ENCODE measurements around the gene MYRF. TPM values are rescaled to one million over a fixed set of nuclear protein-coding genes. Genes with fewer than 3 reads are reported as not detected.

The MYRF gene
- total and polyA plus RNA-seq, 2 of the 13 experiments (the other 11 are each of a cell fraction or from before 2014, with no cell fraction given), result 10.2 to 25.9 TPM

DNA sequence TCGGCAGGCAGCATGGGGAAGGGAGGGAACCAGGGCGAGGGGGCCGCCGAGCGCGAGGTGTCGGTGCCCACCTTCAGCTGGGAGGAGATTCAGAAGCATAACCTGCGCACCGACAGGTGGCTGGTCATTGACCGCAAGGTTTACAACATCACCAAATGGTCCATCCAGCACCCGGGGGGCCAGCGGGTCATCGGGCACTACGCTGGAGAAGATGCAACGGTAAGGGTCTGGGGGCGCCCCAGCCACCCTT is 75.9 kb downstream of the MYRF start (continued):
- TF ChIP-seq, protein P1, sequence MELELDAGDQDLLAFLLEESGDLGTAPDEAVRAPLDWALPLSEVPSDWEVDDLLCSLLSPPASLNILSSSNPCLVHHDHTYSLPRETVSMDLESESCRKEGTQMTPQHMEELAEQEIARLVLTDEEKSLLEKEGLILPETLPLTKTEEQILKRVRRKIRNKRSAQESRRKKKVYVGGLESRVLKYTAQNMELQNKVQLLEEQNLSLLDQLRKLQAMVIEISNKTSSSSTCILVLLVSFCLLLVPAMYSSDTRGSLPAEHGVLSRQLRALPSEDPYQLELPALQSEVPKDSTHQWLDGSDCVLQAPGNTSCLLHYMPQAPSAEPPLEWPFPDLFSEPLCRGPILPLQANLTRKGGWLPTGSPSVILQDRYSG (CRISPR knock-in tag; IDR thresholded peaks at IDR 0.05), result no peak
- TF ChIP-seq KLF9 (CRISPR knock-in tag; IDR thresholded peaks at IDR 0.05; ENCODE audit: low read depth) (no peak), CAMTA2 (CRISPR knock-in tag; IDR thresholded peaks at IDR 0.05; ENCODE audit: borderline replicate concordance) (0 out of 2 replicates have a peak, but pooled peaks have one; percentile 75), HDAC1 (CRISPR knock-in tag; IDR thresholded peaks at IDR 0.05) (0 out of 2 replicates have a peak, but pooled peaks have one; percentile 29), MAZ (IDR thresholded peaks at IDR 0.05; ENCODE audit: borderline replicate concordance, low read depth, low read length) (no peak), MAZ (CRISPR knock-in tag; IDR thresholded peaks at IDR 0.05; ENCODE audit: low read depth) (peak; percentile 71), LBX2 (CRISPR knock-in tag; IDR thresholded peaks at IDR 0.05; ENCODE audit: borderline replicate concordance) (0 out of 2 replicates have a peak, but pooled peaks have one; percentile 19), MAF1 (CRISPR knock-in tag; IDR thresholded peaks at IDR 0.05; ENCODE audit: borderline replicate concordance) (no peak), EEA1 (CRISPR knock-in tag; IDR thresholded peaks at IDR 0.05; ENCODE audit: borderline replicate concordance) (0 out of 2 replicates have a peak, but pooled peaks have one; percentile 45), ZNF674 (CRISPR knock-in tag; IDR thresholded peaks at IDR 0.05; ENCODE audit: low read depth) (no peak), ZBTB7B (CRISPR knock-in tag; IDR thresholded peaks at IDR 0.05) (0 out of 2 replicates have a peak, but pooled peaks have one; percentile 11), ZNF788 (CRISPR knock-in tag; IDR thresholded peaks at IDR 0.05; ENCODE audit: borderline replicate concordance) (no peak), RXRA (CRISPR knock-in tag; IDR thresholded peaks at IDR 0.05) (0 out of 2 replicates have a peak, but pooled peaks have one; percentile 5), MEIS1 (CRISPR knock-in tag; IDR thresholded peaks at IDR 0.05; ENCODE audit: borderline replicate concordance) (no peak), ZNF605 (CRISPR knock-in tag; IDR thresholded peaks at IDR 0.05) (peak; percentile 41; the same call in 1 of the 2 replicates), ZSCAN31 (CRISPR knock-in tag; IDR thresholded peaks at IDR 0.05; ENCODE audit: low read depth) (peak; percentile 24; the same call in 1 of the 2 replicates), REPIN1 (CRISPR knock-in tag; IDR thresholded peaks at IDR 0.05; ENCODE audit: borderline replicate concordance, low read depth) (0 out of 2 replicates have a peak, but pooled peaks have one; percentile 7), ZNF234 (CRISPR knock-in tag; conservative IDR thresholded peaks at IDR 0.05) (0 out of 2 replicates have a peak, but pooled peaks have one; percentile 68), ZSCAN30 (CRISPR knock-in tag; IDR thresholded peaks at IDR 0.05) (no peak), AHR (CRISPR knock-in tag; IDR thresholded peaks at IDR 0.05) (0 out of 2 replicates have a peak, but pooled peaks have one; percentile 6), ZNF598 (CRISPR knock-in tag; IDR thresholded peaks at IDR 0.05; ENCODE audit: borderline replicate concordance) (0 out of 2 replicates have a peak, but pooled peaks have one; percentile 7), SP140L (CRISPR knock-in tag; IDR thresholded peaks at IDR 0.05; ENCODE audit: borderline replicate concordance) (0 out of 2 replicates have a peak, but pooled peaks have one; percentile 35), FOSL2 (CRISPR knock-in tag; IDR thresholded peaks at IDR 0.05) (no peak), ARNT2 (CRISPR knock-in tag; IDR thresholded peaks at IDR 0.05; ENCODE audit: low read depth) (no peak)
- TF ChIP-seq, protein P2, sequence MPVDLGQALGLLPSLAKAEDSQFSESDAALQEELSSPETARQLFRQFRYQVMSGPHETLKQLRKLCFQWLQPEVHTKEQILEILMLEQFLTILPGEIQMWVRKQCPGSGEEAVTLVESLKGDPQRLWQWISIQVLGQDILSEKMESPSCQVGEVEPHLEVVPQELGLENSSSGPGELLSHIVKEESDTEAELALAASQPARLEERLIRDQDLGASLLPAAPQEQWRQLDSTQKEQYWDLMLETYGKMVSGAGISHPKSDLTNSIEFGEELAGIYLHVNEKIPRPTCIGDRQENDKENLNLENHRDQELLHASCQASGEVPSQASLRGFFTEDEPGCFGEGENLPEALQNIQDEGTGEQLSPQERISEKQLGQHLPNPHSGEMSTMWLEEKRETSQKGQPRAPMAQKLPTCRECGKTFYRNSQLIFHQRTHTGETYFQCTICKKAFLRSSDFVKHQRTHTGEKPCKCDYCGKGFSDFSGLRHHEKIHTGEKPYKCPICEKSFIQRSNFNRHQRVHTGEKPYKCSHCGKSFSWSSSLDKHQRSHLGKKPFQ (CRISPR knock-in tag; IDR thresholded peaks at IDR 0.05; ENCODE audit: insufficient replicate concordance), result peak; percentile 90

All from HepG2 (cell line).